ENCODE results near the gene DCLRE1A. TPM values are rescaled to one million over a fixed set of nuclear protein-coding genes. Genes with fewer than 3 reads are reported as not detected.
A peak's percentile ranks its signal among the peaks of the same experiment; 100 is the strongest.

DCLRE1A gene
- total RNA-seq: 1 to 10 TPM; 1.9 to 4.6 (median 3.8) TPM

- no peaks in the 10 kb centered on the region for H3K9me3 ChIP-seq
- in situ Hi-C loops (cut with MboI; ENCODE audit: low pct_ligation_motif_present in 1 of 4, low pct_unique_long_range_greater_than_20kb in 1 of 4, low sequenced_read_pairs in 3 of 4) (no loop called here), intact Hi-C loops (cut with DNase I; ENCODE audit: low total_unique reads) (no loop called here)
- H3K4me3 ChIP-seq: peak within 1 kb of the TSS; percentile 62 to 96 (median 92)
- TF ChIP-seq CTCF (IDR thresholded peaks at IDR 0.05) (no peak), EP300 (IDR thresholded peaks at IDR 0.05; ENCODE audit: low read depth) (no peak)
- no peaks in the 10 kb centered on the region for H3K27me3 ChIP-seq
- peak; percentile 85 for DNase-seq
- WGBS, 2 donors (ENCODE audit: low coverage in 1 of 2): 0% methylated on average over 18 to 38 of the region's 39 CpGs
- H3K27ac ChIP-seq: peak within 1 kb of the TSS; percentile 87 to 95 (median 94)
- peaks cover 16 to 57% (median 27%) of the 10 kb centered on the region in 4 donors for H3K4me1 ChIP-seq
- H3K36me3 ChIP-seq: peaks cover 0 to 9% (median 0%) of the 10 kb centered on the region in 4 donors
Observed at GRCh38 chr10:113854013-113854760, at the start of gene DCLRE1A, which contains the start of gene NHLRC2. Gene DCLRE1A, minus strand, starts transcription at chr10:113854082. Its CDS starts 900 bp downstream, at chr10:113853182. Gene NHLRC2, plus strand, starts transcription at chr10:113854661. Its CDS starts 212 bp downstream, at chr10:113854873.

GRCh38 chr10:113899952-113900598, 46.2 kb upstream of the DCLRE1A start:
- intact Hi-C loops (cut with DNase I; ENCODE audit: low total_unique reads): no loop called here
- 96 to 98% methylated on average over 2 of the region's 2 CpGs for WGBS, 2 donors (ENCODE audit: low coverage in 1 of 2)
- in situ Hi-C loops (cut with MboI; ENCODE audit: low pct_ligation_motif_present in 1 of 4, low pct_unique_long_range_greater_than_20kb in 1 of 4, low sequenced_read_pairs in 3 of 4): no loop called here
- DNase-seq: no peak
- Histone ChIP-seq H3K36me3 (peaks cover 0 to 56% (median 17%) of the 10 kb centered on the region in 4 donors), H3K9me3 (no peaks in the 10 kb centered on the region), H3K4me1 (no peaks in the 10 kb centered on the region), H3K4me3 (no peak overlapping the region), H3K27me3 (no peaks in the 10 kb centered on the region), H3K27ac (no peak overlapping the region)
- TF ChIP-seq EP300 (IDR thresholded peaks at IDR 0.05; ENCODE audit: low read depth) (no peak), POLR2AphosphoS5 (IDR thresholded peaks at IDR 0.05) (no peak), POLR2A (IDR thresholded peaks at IDR 0.05) (no peak), CTCF (IDR thresholded peaks at IDR 0.05) (no peak)

- H3K27ac ChIP-seq: no peak overlapping the region
- H3K9me3 ChIP-seq: no peaks in the 10 kb centered on the region
- intact Hi-C loops (cut with DNase I; ENCODE audit: low total_unique reads) (no loop called here), in situ Hi-C loops (cut with MboI; ENCODE audit: low pct_ligation_motif_present in 1 of 4, low pct_unique_long_range_greater_than_20kb in 1 of 4, low sequenced_read_pairs in 3 of 4) (no loop called here)
- no peak overlapping the region for H3K4me3 ChIP-seq
- H3K36me3 ChIP-seq: peaks cover 0 to 36% (median 9%) of the 10 kb centered on the region in 4 donors
- no peaks in the 10 kb centered on the region for H3K27me3 ChIP-seq
- no peak for TF ChIP-seq POLR2A (IDR thresholded peaks at IDR 0.05)
- no peak for TF ChIP-seq CTCF (IDR thresholded peaks at IDR 0.05)
- TF ChIP-seq POLR2AphosphoS5 (IDR thresholded peaks at IDR 0.05): no peak
- TF ChIP-seq EP300 (IDR thresholded peaks at IDR 0.05; ENCODE audit: low read depth): no peak
- 89 to 93% methylated on average over 6 of the region's 6 CpGs for WGBS, 2 donors (ENCODE audit: low coverage in 1 of 2)
- DNase-seq: no peak
- H3K4me1 ChIP-seq: peaks cover 0 to 4% (median 0%) of the 10 kb centered on the region in 4 donors
Observed at GRCh38 chr10:113897693-113898618, 44.1 kb upstream of the DCLRE1A start.

- intact Hi-C loops (cut with DNase I; ENCODE audit: low total_unique reads): no loop called here
- TF ChIP-seq POLR2AphosphoS5 (IDR thresholded peaks at IDR 0.05) (no peak), CTCF (IDR thresholded peaks at IDR 0.05) (no peak), POLR2A (IDR thresholded peaks at IDR 0.05) (no peak), EP300 (IDR thresholded peaks at IDR 0.05; ENCODE audit: low read depth) (no peak)
Observed at GRCh38 chr10:113895018-113895417, 41.1 kb upstream of the DCLRE1A start.

More at GRCh38 chr10:113895018-113895417, 41.1 kb upstream of the DCLRE1A start:
- Histone ChIP-seq H3K27ac (no peak overlapping the region), H3K27me3 (no peaks in the 10 kb centered on the region), H3K4me1 (peaks cover 0 to 4% (median 0%) of the 10 kb centered on the region in 4 donors), H3K9me3 (no peaks in the 10 kb centered on the region), H3K36me3 (peaks cover 0 to 16% (median 1%) of the 10 kb centered on the region in 4 donors), H3K4me3 (no peak overlapping the region)
- in situ Hi-C loops (cut with MboI; ENCODE audit: low pct_ligation_motif_present in 1 of 4, low pct_unique_long_range_greater_than_20kb in 1 of 4, low sequenced_read_pairs in 3 of 4): no loop called here
- no peak for DNase-seq
